Breast epithelium (tissue), 4 donors: ENCODE measurements around the gene FAM168B. TPM values are rescaled to one million over a fixed set of nuclear protein-coding genes. Genes with fewer than 3 reads are reported as not detected.

Source experiments
- DNase-seq, 2 donors: peaks; one replicate each; pipeline ENCODE4 v3.0.0-alpha.2; 2019; ENCODE audit warnings: low spot score in 2 of 2
- H3K27ac ChIP-seq, 2 donors: fragments of 200-600 bp; sonication (generic) in 1 of 2; one replicate each; pipeline ENCODE4 v1.5.1; 2016 to 2019; ENCODE audit warnings: mild to moderate bottlenecking in 1 of 2
- H3K27me3 ChIP-seq, 2 donors: fragments of 200-600 bp; sonication (generic) in 1 of 2; one replicate each; pipeline versions ENCODE4 v1.5.1 to v1.6.0; 2017 to 2019; ENCODE audit warnings: control low read depth in 1 of 2, mild to moderate bottlenecking in 1 of 2
- H3K36me3 ChIP-seq: fragments of 200-600 bp; one replicate; pipeline ENCODE4 v1.5.1; 2019
- H3K4me1 ChIP-seq, 2 donors: fragments of 200-600 bp; sonication (generic); one replicate each; pipeline ENCODE4 v1.5.1; 2016 to 2019; ENCODE audit warnings: control low read depth in 1 of 2
- H3K4me3 ChIP-seq, 3 donors: fragments of 200-600 bp; sonication (generic); 1 replicate in 2 of 3; 2 replicates in 1 of 3; pipeline ENCODE4 v1.5.1; 2016 to 2019; ENCODE audit warnings: mild to moderate bottlenecking in 3 of 3, moderate library complexity in 2 of 3
- H3K9me3 ChIP-seq, 2 donors: fragments of 200-600 bp; sonication (generic) in 1 of 2; one replicate each; pipeline ENCODE4 v1.5.1; 2016 to 2019; ENCODE audit warnings: control low read depth in 1 of 2
- CTCF ChIP-seq, 3 donors: fragments of 450-650 bp; IDR thresholded peaks; one replicate each; pipeline ENCODE4 v1.5.1; 2016 to 2017; ENCODE audit warnings: antibody characterized with exemption in 3 of 3, mild to moderate bottlenecking in 3 of 3, moderate library complexity in 3 of 3
- POLR2A ChIP-seq: fragments of 450-650 bp; IDR thresholded peaks from one replicate; pipeline ENCODE4 v1.6.1; 2016; ENCODE audit warnings: antibody characterized with exemption, mild to moderate bottlenecking, moderate library complexity
- POLR2AphosphoS5 ChIP-seq, 3 donors: sonication (generic); formaldehyde crosslinking; IDR thresholded peaks; one replicate each; pipeline ENCODE4 v1.6.1; 2017; ENCODE audit warnings: antibody characterized with exemption in 3 of 3
- intact Hi-C: fragments of 100-400 bp; cut with DNase I; formaldehyde crosslinking; loops from one replicate; pipeline ENCODE4 v1.15.1; 2023; ENCODE audit warnings: low total_unique reads
- total RNA-seq, 3 donors: library from RNA; depleted of rRNA; stranded (reverse); fragments of >200 nt; gene quantifications; one replicate each; pipeline ENCODE4 v1.1.0, GENCODE V29; 2016

Gene FAM168B
- total RNA-seq, 3 donors from 2014 or later: 69.2 to 122 (median 111) TPM

DNA sequence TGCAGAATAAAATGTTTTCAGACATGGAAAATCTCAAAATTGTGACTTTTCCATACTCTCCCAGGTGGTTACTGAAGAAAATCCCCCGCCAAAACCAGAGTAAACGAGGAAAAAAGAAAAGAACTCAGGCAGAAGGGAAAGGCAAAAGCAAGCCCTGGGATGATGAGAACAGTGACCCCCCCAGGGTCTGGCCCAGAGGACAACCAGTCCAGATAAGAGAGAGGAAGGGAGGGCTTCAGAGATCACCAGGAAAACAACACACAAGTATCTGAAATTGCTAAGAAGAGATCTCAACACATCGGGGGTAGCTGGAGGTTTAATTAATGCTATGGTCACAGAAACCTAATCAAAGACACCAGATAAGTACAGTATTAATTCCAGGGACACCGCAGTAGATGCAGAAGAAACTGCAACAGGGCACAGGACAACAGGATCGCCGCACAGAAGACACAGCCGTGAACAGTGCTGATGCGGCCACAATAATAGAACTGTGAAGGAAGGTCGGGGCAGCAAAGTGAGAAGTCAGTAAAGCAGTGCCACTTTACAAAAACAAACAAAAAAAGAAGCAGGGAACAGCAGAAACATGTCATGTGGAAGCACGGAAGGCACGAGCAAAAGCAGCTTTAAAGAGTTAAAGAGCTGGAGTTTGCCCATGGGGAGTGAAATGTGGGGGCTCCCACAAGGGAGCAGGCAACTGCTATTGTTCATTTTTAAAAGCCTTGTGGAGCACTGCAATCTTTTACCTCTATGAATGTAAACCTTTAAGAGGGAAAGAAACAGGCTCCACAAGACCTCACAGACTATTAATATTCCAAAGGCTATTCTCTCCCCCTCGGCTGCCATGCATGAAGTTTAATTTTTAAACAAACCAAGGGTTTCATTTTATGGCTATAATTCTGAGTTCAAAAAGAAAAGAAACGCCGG, 28.4 kb downstream of the FAM168B start:
- TF ChIP-seq POLR2AphosphoS5 (IDR thresholded peaks at IDR 0.05) (no peak), POLR2A (no peak), CTCF (IDR thresholded peaks at IDR 0.05) (no peak)
- DNase-seq: no peak
- intact Hi-C loops: no loop called here
- Histone ChIP-seq H3K4me1 (no peaks in the 10 kb centered on the region), H3K27ac (no peak overlapping the region), H3K9me3 (no peaks in the 10 kb centered on the region), H3K36me3 (no peaks in the 10 kb centered on the region), H3K4me3 (no peak overlapping the region), H3K27me3 (no peaks in the 10 kb centered on the region)

DNA sequence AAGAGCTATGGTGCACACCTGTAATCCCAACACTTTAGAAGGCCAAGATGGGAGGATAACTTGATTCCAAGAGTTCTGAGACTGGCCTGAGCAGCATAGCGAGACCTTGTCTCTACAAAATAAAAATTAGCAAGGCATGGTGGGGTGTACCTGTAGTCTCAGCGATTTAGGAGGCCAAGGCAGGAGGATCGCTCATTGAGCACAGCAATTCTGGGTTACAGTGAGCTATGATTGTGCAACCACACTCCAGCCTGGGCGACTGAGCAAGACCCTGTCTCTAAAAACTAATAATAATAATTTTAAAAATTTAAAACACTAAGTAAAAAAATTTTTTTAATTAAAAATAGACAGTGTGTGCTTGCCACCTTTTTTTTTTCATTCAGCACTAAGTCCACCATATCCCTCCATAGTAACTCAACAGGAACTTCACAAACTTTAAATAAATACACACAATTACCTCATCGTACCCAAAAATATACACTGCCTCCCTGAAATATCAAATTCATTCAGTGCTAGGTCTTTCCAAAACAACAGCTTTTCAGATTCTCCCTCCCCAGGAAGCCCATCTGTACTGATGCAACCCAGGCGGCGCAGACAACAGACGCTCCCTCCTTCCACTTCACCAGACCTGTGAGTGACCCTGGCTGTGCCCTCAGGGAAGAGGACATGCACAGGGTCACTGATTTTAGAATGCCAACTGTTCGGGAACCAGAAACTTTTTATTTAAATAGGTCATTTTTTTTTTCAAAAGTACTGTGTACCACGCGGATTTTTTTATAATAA, 29.6 kb downstream of the FAM168B start:
- Histone ChIP-seq H3K4me3 (no peak overlapping the region), H3K9me3 (no peaks in the 10 kb centered on the region), H3K4me1 (no peaks in the 10 kb centered on the region), H3K27ac (no peak overlapping the region), H3K36me3 (no peaks in the 10 kb centered on the region), H3K27me3 (no peaks in the 10 kb centered on the region)
- no peak for DNase-seq
- TF ChIP-seq CTCF (IDR thresholded peaks at IDR 0.05): no peak
- no peak for TF ChIP-seq POLR2AphosphoS5 (IDR thresholded peaks at IDR 0.05)
- intact Hi-C loops: no loop called here

GRCh38 chr2:131058920-131059319, 34.3 kb downstream of the FAM168B start:
- H3K4me1 ChIP-seq: no peaks in the 10 kb centered on the region
- H3K4me3 ChIP-seq: no peak overlapping the region
- no peaks in the 10 kb centered on the region for H3K9me3 ChIP-seq
- intact Hi-C loops: no loop called here
- no peaks in the 10 kb centered on the region for H3K36me3 ChIP-seq
- DNase-seq: no peak
- H3K27me3 ChIP-seq: no peaks in the 10 kb centered on the region
- H3K27ac ChIP-seq: no peak overlapping the region
- TF ChIP-seq POLR2A (no peak), POLR2AphosphoS5 (IDR thresholded peaks at IDR 0.05) (no peak), CTCF (IDR thresholded peaks at IDR 0.05) (no peak)

GRCh38 chr2:131058214-131058843, 34.9 kb downstream of the FAM168B start:
- no peak for DNase-seq
- Histone ChIP-seq H3K36me3 (no peaks in the 10 kb centered on the region), H3K27ac (no peak overlapping the region), H3K27me3 (no peaks in the 10 kb centered on the region), H3K4me3 (no peak overlapping the region), H3K9me3 (no peaks in the 10 kb centered on the region), H3K4me1 (no peaks in the 10 kb centered on the region)
- intact Hi-C loops: no loop called here
- no peak for TF ChIP-seq POLR2A
- no peak for TF ChIP-seq CTCF (IDR thresholded peaks at IDR 0.05)
- TF ChIP-seq POLR2AphosphoS5 (IDR thresholded peaks at IDR 0.05): no peak

GRCh38 chr2:131056932-131057287, 36.4 kb downstream of the FAM168B start:
- DNase-seq: no peak
- Histone ChIP-seq H3K4me3 (no peak overlapping the region), H3K9me3 (no peaks in the 10 kb centered on the region), H3K27me3 (no peaks in the 10 kb centered on the region), H3K27ac (no peak overlapping the region), H3K4me1 (no peaks in the 10 kb centered on the region), H3K36me3 (peaks cover 4% of the 10 kb centered on the region)
- TF ChIP-seq CTCF (IDR thresholded peaks at IDR 0.05): no peak
- TF ChIP-seq POLR2A: no peak
- intact Hi-C loops: no loop called here
